Purkinje cell (primary cell): ENCODE measurements around the gene UGT1A8. TPM values are rescaled to one million over a fixed set of nuclear protein-coding genes. Genes with fewer than 3 reads are reported as not detected.

Experiments used
- polyA plus RNA-seq: library from polyadenylated mRNA; unstranded; fragments of >200 nt; fragmentation: Nextera tagmentation; gene quantifications from 2 replicates; pipeline ENCODE4 v1.2.1, GENCODE V29; 2014

Gene UGT1A8
- not detected in 2 replicates for polyA plus RNA-seq

GRCh38 chr2:233617476-233617875 lies at the start of gene UGT1A8:
UGT1A8 (plus strand) TSS chr2:233617633; CDS start chr2:233617708, 75 bp downstream.

GRCh38 chr2:233636306-233636705 lies 18.9 kb downstream of the UGT1A8 start, which contains the start of gene UGT1A10:
UGT1A10 (plus strand) TSS chr2:233636448; CDS start chr2:233636523, 75 bp downstream.

GRCh38 chr2:233671290-233672161 lies 54.1 kb downstream of the UGT1A8 start, which contains the start of gene UGT1A9:
UGT1A9 (plus strand) TSS chr2:233671898; CDS start chr2:233671935, 37 bp downstream.

GRCh38 chr2:233681521-233682099 lies 64.2 kb downstream of the UGT1A8 start, which contains the start of gene UGT1A7:
UGT1A7 (plus strand) TSS chr2:233681901; CDS start chr2:233681938, 37 bp downstream.

GRCh38 chr2:233692648-233693047 lies 75.2 kb downstream of the UGT1A8 start, which contains the start of gene UGT1A6:
UGT1A6 (plus strand) TSS chr2:233692890; CDS start chr2:233693005, 115 bp downstream.

GRCh38 chr2:233712611-233713261 lies 95.3 kb downstream of the UGT1A8 start, which contains the start of gene UGT1A5:
UGT1A5 (plus strand) TSS chr2:233712907; CDS start chr2:233712992, 85 bp downstream.

GRCh38 chr2:233718552-233718951 lies 101.1 kb downstream of the UGT1A8 start, which contains the start of gene UGT1A4:
UGT1A4 (plus strand) TSS chr2:233718736; CDS start chr2:233718821, 85 bp downstream.

GRCh38 chr2:233728723-233729301 lies 111.4 kb downstream of the UGT1A8 start, which contains the start of gene UGT1A3:
UGT1A3 (plus strand) TSS chr2:233729042; CDS start chr2:233729127, 85 bp downstream.

GRCh38 chr2:233760043-233760442 lies 142.6 kb downstream of the UGT1A8 start, which contains the start of gene UGT1A1:
UGT1A1 (plus strand) TSS chr2:233760270; CDS start chr2:233760288, 18 bp downstream.

GRCh38 chr2:233778030-233778429 lies 160.6 kb downstream of the UGT1A8 start, which contains the start of gene MROH2A:
MROH2A (plus strand) TSS chr2:233778330; CDS start chr2:233779359, 1,029 bp downstream.

Other genes with a start within 250 kb of the UGT1A8 start
- 2.9 and 12.2 TPM in 2 replicates for gene USP40, start 50.9 kb upstream of the UGT1A8 start, polyA plus RNA-seq
- gene UGT1A10, start 18.8 kb downstream of the UGT1A8 start, polyA plus RNA-seq: not detected in 2 replicates
- gene UGT1A9, start 54.3 kb downstream of the UGT1A8 start, polyA plus RNA-seq: not detected in 2 replicates
- not detected in 2 replicates for gene UGT1A7, start 64.3 kb downstream of the UGT1A8 start, polyA plus RNA-seq
- not detected in 2 replicates for gene UGT1A6, start 75.3 kb downstream of the UGT1A8 start, polyA plus RNA-seq
- not detected in 2 replicates for gene UGT1A5, start 95.3 kb downstream of the UGT1A8 start, polyA plus RNA-seq
- gene UGT1A4, start 101.1 kb downstream of the UGT1A8 start, polyA plus RNA-seq: not detected in 2 replicates
- not detected in 2 replicates for gene UGT1A3, start 111.4 kb downstream of the UGT1A8 start, polyA plus RNA-seq
- gene UGT1A1, start 142.6 kb downstream of the UGT1A8 start, polyA plus RNA-seq: not detected in 2 replicates
- not detected in 2 replicates for gene MROH2A, start 160.7 kb downstream of the UGT1A8 start, polyA plus RNA-seq
- not detected in 2 replicates for gene HJURP, start 236.9 kb downstream of the UGT1A8 start, polyA plus RNA-seq